Osteocyte (in vitro differentiated cells): ENCODE data around the gene RNF166. TPM values are rescaled to one million over a fixed set of nuclear protein-coding genes. Genes with fewer than 3 reads are reported as not detected.

Source experiments
- DNase-seq: peaks from one replicate; pipeline ENCODE4 v3.0.0; 2021; ENCODE audit warnings: mixed read lengths; ENCODE audit not compliant: unreplicated experiment; ENCODE audit errors: extremely low spot score
- H3K27ac Mint-ChIP-seq: one replicate; pipeline ENCODE4 v1.8.0; 2021; ENCODE audit warnings: mild to moderate bottlenecking, mixed read lengths; ENCODE audit not compliant: unreplicated experiment
- H3K27me3 Mint-ChIP-seq: one replicate; pipeline ENCODE4 v1.8.0; 2021; ENCODE audit warnings: mixed read lengths; ENCODE audit not compliant: unreplicated experiment
- H3K36me3 Mint-ChIP-seq: one replicate; pipeline ENCODE4 v1.8.0; 2021; ENCODE audit warnings: mixed read lengths; ENCODE audit not compliant: unreplicated experiment
- H3K4me1 Mint-ChIP-seq: one replicate; pipeline ENCODE4 v1.8.0; 2021; ENCODE audit warnings: mixed read lengths; ENCODE audit not compliant: unreplicated experiment
- H3K4me3 Mint-ChIP-seq: one replicate; pipeline ENCODE4 v1.8.0; 2021; ENCODE audit warnings: mild to moderate bottlenecking, moderate library complexity, mixed read lengths; ENCODE audit not compliant: unreplicated experiment
- H3K9me3 Mint-ChIP-seq: one replicate; pipeline ENCODE4 v1.8.0; 2021; ENCODE audit warnings: mixed read lengths; ENCODE audit not compliant: unreplicated experiment
- CTCF ChIP-seq: fragments of 200-600 bp; sonication (generic); IDR thresholded peaks from 2 replicates; pipeline ENCODE4 v1.5.0; 2021; ENCODE audit warnings: antibody characterized with exemption, mild to moderate bottlenecking, moderate library complexity
- total RNA-seq: library from RNA; stranded (reverse); gene quantifications from 2 replicates; pipeline ENCODE4 v1.2.1, GENCODE V29; 2021

Gene RNF166
- total RNA-seq, 1 donor from 2014 or later, result 17.2 TPM

GRCh38 chr16:88739139-88739976, 33.1 kb upstream of the RNF166 start:
- TF ChIP-seq CTCF, result no peak
- no peak overlapping the region for H3K27ac Mint-ChIP-seq

GRCh38 chr16:88738151-88739084, 32.2 kb upstream of the RNF166 start:
- no peak for DNase-seq
- Mint-ChIP-seq H3K27ac (no peak overlapping the region), H3K9me3 (no peaks in the 10 kb centered on the region), H3K4me1 (no peaks in the 10 kb centered on the region), H3K36me3 (peaks cover 3% of the 10 kb centered on the region), H3K27me3 (no peaks in the 10 kb centered on the region), H3K4me3 (no peak overlapping the region)
- TF ChIP-seq CTCF, result no peak

More at GRCh38 chr16:88739139-88739976, 33.1 kb upstream of the RNF166 start:
- H3K9me3 Mint-ChIP-seq, result no peaks in the 10 kb centered on the region
- peaks cover 3% of the 10 kb centered on the region for H3K36me3 Mint-ChIP-seq
- H3K4me3 Mint-ChIP-seq, result no peak overlapping the region
- H3K27me3 Mint-ChIP-seq, result no peaks in the 10 kb centered on the region
- peaks cover 2% of the 10 kb centered on the region for H3K4me1 Mint-ChIP-seq
- no peak for DNase-seq

DNA sequence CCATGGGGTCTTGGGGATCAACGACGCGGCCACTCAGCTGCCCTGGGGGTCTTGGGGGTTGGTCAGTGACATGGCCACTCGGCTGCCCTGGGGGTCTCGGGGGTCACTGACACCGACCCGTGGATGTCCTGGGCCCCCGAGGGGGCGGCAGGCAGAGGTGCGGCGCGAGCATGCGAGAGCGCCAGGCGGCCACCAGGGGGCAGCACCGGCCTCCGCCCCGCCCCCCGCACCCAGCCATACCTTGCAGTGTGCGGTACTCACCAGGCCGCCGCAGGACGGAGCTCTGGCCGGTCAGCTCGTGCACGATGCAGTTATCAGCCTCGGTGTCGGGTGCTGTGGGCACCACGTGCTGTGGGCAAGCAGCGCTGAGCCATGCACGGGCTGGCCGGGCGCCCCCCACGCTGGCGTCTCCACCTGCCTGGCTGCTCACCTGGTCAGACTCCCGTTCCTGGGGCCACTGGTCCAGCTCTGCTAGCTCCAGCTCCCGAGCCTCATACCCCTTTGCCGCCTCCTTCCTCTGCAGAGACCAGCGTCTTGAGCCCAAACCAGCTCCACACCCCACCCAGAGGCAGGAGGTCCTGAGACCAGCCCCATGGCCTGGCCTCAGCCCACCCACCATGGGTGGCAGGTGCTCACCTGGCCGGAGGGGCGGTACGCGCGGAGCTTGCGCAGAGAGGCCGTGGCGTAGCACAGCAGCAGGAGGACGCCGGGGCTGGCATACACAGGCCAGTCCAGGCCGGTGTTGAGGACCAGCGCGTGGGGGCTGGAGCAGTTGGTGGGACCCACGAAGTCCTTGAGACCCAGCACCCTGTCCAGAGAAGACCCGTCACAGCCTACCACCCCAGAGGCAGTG, 31.3 kb upstream of the RNF166 start:
- peaks cover 3% of the 10 kb centered on the region for H3K36me3 Mint-ChIP-seq
- H3K27me3 Mint-ChIP-seq, result no peaks in the 10 kb centered on the region
- no peak overlapping the region for H3K4me3 Mint-ChIP-seq
- H3K27ac Mint-ChIP-seq, result no peak overlapping the region
- no peaks in the 10 kb centered on the region for H3K9me3 Mint-ChIP-seq
- H3K4me1 Mint-ChIP-seq, result no peaks in the 10 kb centered on the region
- DNase-seq, result no peak
- peak; percentile 96 for TF ChIP-seq CTCF

DNA sequence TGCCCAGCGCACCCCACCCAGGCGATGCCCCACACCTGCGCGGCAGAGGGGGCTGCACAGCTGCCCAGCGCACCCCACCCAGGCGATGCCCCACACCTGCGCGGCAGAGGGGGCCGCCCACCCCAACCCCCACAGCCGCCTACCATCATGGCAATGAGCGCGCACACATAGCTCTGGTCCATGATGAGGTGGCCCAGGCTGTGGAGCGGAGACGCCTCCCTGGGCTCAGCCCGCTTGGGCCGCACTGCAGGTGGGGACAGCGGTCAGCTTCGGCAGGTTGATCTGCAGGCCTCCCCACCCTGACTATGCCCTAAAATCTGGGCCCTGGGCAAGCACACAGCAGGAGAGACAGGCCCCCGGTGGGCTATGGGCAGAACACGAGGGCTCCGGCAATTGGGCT, 30.3 kb upstream of the RNF166 start:
- no peak overlapping the region for H3K27ac Mint-ChIP-seq
- peaks cover 5% of the 10 kb centered on the region for H3K36me3 Mint-ChIP-seq
- no peaks in the 10 kb centered on the region for H3K9me3 Mint-ChIP-seq
- DNase-seq, result no peak
- H3K4me3 Mint-ChIP-seq, result no peak overlapping the region
- TF ChIP-seq CTCF, result no peak
- no peaks in the 10 kb centered on the region for H3K4me1 Mint-ChIP-seq
- no peaks in the 10 kb centered on the region for H3K27me3 Mint-ChIP-seq
